ENCODE measurements around the gene UTP14A.
"Not testable (repeated sequence)": the region's sequence is repeated elsewhere in the genome, so short reads cannot be mapped to it uniquely, and the experiment has no call there.

Gene UTP14A

GRCh38 chrX:129905787-129906580, at the start of gene UTP14A:
Gene UTP14A, plus strand, starts transcription at chrX:129906164. Its CDS starts 47 bp downstream, at chrX:129906211.
- DNase-seq (ENCODE audit: low read depth in 2 of 2, low spot score in 1 of 2): peak; percentile 52 to 68

- DNase-seq (ENCODE audit: low read depth in 2 of 2, low spot score in 1 of 2): not testable (repeated sequence)
Measured at GRCh38 chrX:129859134-129859533, 46.8 kb upstream of the UTP14A start.

GRCh38 chrX:129866321-129866720, 39.6 kb upstream of the UTP14A start:
- not testable (repeated sequence) for DNase-seq (ENCODE audit: low read depth in 2 of 2, low spot score in 1 of 2)

GRCh38 chrX:129872524-129872923, 33.4 kb upstream of the UTP14A start:
- DNase-seq (ENCODE audit: low read depth in 2 of 2, low spot score in 1 of 2): no peak

GRCh38 chrX:129875669-129876068, 30.3 kb upstream of the UTP14A start:
- DNase-seq (ENCODE audit: low read depth in 2 of 2, low spot score in 1 of 2): no peak

GRCh38 chrX:129876771-129877305, 29.1 kb upstream of the UTP14A start:
- DNase-seq (ENCODE audit: low read depth in 2 of 2, low spot score in 1 of 2): no peak

- DNase-seq (ENCODE audit: low read depth in 2 of 2, low spot score in 1 of 2): no peak
Measured at GRCh38 chrX:129877401-129877800, 28.6 kb upstream of the UTP14A start.

- DNase-seq (ENCODE audit: low read depth in 2 of 2, low spot score in 1 of 2): no peak
Measured at GRCh38 chrX:129900054-129900453, 5.9 kb upstream of the UTP14A start.

- no peak for DNase-seq (ENCODE audit: low read depth in 2 of 2, low spot score in 1 of 2)
Measured at GRCh38 chrX:129908636-129909035, 2.7 kb downstream of the UTP14A start.

GRCh38 chrX:129925305-129926092, 19.5 kb downstream of the UTP14A start:
- DNase-seq (ENCODE audit: low read depth in 2 of 2, low spot score in 1 of 2): peak; percentile 25 to 46

GRCh38 chrX:129930941-129931410, 25.0 kb downstream of the UTP14A start:
- no peak for DNase-seq (ENCODE audit: low read depth in 2 of 2, low spot score in 1 of 2)

GRCh38 chrX:129931411-129932015, 25.5 kb downstream of the UTP14A start:
- peak; percentile 2 to 22 for DNase-seq (ENCODE audit: low read depth in 2 of 2, low spot score in 1 of 2)

- DNase-seq (ENCODE audit: low read depth in 2 of 2, low spot score in 1 of 2): peak; percentile 36 to 61
Measured at GRCh38 chrX:129932016-129932820, 26.3 kb downstream of the UTP14A start.

GRCh38 chrX:129932821-129933321, 26.9 kb downstream of the UTP14A start:
- DNase-seq (ENCODE audit: low read depth in 2 of 2, low spot score in 1 of 2): no peak

- no peak for DNase-seq (ENCODE audit: low read depth in 2 of 2, low spot score in 1 of 2)
Measured at GRCh38 chrX:129933700-129934099, 27.7 kb downstream of the UTP14A start.

GRCh38 chrX:129934461-129934860, 28.5 kb downstream of the UTP14A start:
- no peak for DNase-seq (ENCODE audit: low read depth in 2 of 2, low spot score in 1 of 2)

GRCh38 chrX:129934952-129935351, 29.0 kb downstream of the UTP14A start:
- DNase-seq (ENCODE audit: low read depth in 2 of 2, low spot score in 1 of 2): no peak

GRCh38 chrX:129938081-129938480, 32.1 kb downstream of the UTP14A start:
- DNase-seq (ENCODE audit: low read depth in 2 of 2, low spot score in 1 of 2): no peak

GRCh38 chrX:129939986-129940385, 34.0 kb downstream of the UTP14A start:
- no peak for DNase-seq (ENCODE audit: low read depth in 2 of 2, low spot score in 1 of 2)

GRCh38 chrX:129940721-129941120, 34.8 kb downstream of the UTP14A start:
- no peak for DNase-seq (ENCODE audit: low read depth in 2 of 2, low spot score in 1 of 2)

All from stimulated activated CD8-positive, alpha-beta memory T cell treated with anti-CD3 and anti-CD28 coated beads, Interleukin-4, amount 100 ng/mL, for 1 hour (primary cell).